ENCODE measurements around the gene NTF4. TPM values are rescaled to one million over a fixed set of nuclear protein-coding genes. Genes with fewer than 3 reads are reported as not detected.
"Not testable (repeated sequence)": the region's sequence is repeated elsewhere in the genome, so short reads cannot be mapped to it uniquely, and the experiment has no call there.

The NTF4 gene
- total RNA-seq, 1 experiment from 2014 or later = 1.7 TPM

DNA sequence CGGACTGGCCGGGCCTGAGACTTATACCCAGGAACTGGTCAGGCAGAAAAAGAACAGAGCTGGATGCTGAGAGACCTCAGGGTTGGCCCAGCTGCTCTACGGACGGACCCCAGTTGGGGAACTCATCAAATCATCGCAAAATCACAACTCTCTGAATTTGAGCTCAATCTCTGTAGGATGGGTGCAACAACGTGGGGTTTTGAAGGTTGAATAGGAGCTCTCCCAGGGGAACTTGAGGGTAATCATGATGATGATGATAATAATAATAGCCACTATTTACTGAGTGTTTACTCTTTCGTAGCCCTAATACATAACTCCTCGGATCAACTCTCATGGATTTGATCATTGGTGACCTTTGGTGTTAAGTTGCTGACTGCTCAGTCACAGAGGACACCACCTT, 34.3 kb downstream of the NTF4 start:
- H3K27me3 ChIP-seq (ENCODE audit: insufficient read depth, low read length); BruUV-seq (replicated peaks); H3K27ac ChIP-seq (ENCODE audit: low read depth, low read length); H2AFZ ChIP-seq (ENCODE audit: low read depth, low read length, poor library complexity, severe bottlenecking); H3K4me1 ChIP-seq (ENCODE audit: control insufficient read depth in 1 of 2, insufficient read depth in 2 of 2, low read length in 2 of 2); H3K36me3 ChIP-seq (ENCODE audit: control insufficient read depth in 1 of 2, insufficient read depth in 2 of 2, low read length in 2 of 2); H3K4me3 ChIP-seq (replicated peaks in 1 of 2; ENCODE audit: low read depth in 1 of 2, low read length in 2 of 2); H3K4me2 ChIP-seq (ENCODE audit: low read length); H4K20me1 ChIP-seq (ENCODE audit: insufficient read depth); DNase-seq (ENCODE audit: low read depth, low spot score); H3K9me2 ChIP-seq (ENCODE audit: insufficient read depth); H3K9me3 ChIP-seq (ENCODE audit: control insufficient read depth in 1 of 2, insufficient read depth in 1 of 2, low read depth in 1 of 2, low read length in 2 of 2); ATAC-seq; CTCF ChIA-PET; POLR2A ChIA-PET; H3K9ac ChIP-seq (ENCODE audit: low read length); H3K79me2 ChIP-seq (ENCODE audit: insufficient read depth, low read length); intact Hi-C loops (cut with micrococcal nuclease); RAD21 ChIA-PET (ENCODE audit: low non-redundant PET in 1 of 2, low total read pairs in 2 of 2, uncharacterized antibody in 2 of 2, unreplicated experiment in 2 of 2): not testable (repeated sequence)

DNA sequence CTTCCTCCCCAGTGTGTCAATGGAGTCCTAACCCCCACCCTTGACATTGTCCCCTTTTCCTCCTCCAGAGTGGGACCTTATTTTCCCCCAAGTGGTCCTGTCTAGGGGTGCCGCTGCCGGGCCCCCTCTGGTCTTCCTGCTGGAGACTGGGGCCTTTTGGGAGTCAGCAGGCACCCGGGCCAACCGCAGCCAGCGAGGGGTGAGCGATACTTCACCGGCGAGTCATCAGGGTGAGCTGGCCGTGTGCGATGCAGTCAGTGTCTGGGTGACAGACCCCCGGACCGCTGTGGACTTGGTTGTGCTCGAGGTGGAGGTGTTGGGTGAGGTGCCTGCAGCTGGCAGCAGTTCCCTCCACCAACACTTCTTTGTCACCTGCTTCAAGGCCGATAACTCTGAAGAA, 34.9 kb downstream of the NTF4 start:
- RAD21 ChIA-PET (ENCODE audit: low non-redundant PET in 1 of 2, low total read pairs in 2 of 2, uncharacterized antibody in 2 of 2, unreplicated experiment in 2 of 2); H3K36me3 ChIP-seq (ENCODE audit: control insufficient read depth in 1 of 2, insufficient read depth in 2 of 2, low read length in 2 of 2); H3K9me3 ChIP-seq (ENCODE audit: control insufficient read depth in 1 of 2, insufficient read depth in 1 of 2, low read depth in 1 of 2, low read length in 2 of 2); H3K9ac ChIP-seq (ENCODE audit: low read length); DNase-seq (ENCODE audit: low read depth, low spot score); intact Hi-C loops (cut with micrococcal nuclease); BruUV-seq (replicated peaks); H3K27ac ChIP-seq (ENCODE audit: low read depth, low read length); H3K4me1 ChIP-seq (ENCODE audit: control insufficient read depth in 1 of 2, insufficient read depth in 2 of 2, low read length in 2 of 2); H3K27me3 ChIP-seq (ENCODE audit: insufficient read depth, low read length); H3K79me2 ChIP-seq (ENCODE audit: insufficient read depth, low read length); H3K9me2 ChIP-seq (ENCODE audit: insufficient read depth); H4K20me1 ChIP-seq (ENCODE audit: insufficient read depth); H2AFZ ChIP-seq (ENCODE audit: low read depth, low read length, poor library complexity, severe bottlenecking); CTCF ChIA-PET; H3K4me3 ChIP-seq (replicated peaks in 1 of 2; ENCODE audit: low read depth in 1 of 2, low read length in 2 of 2); POLR2A ChIA-PET: not testable (repeated sequence)
- H3K4me2 ChIP-seq (ENCODE audit: low read length) = 0 out of 2 replicates have a peak overlapping the region, but pooled peaks have one; percentile 17
- ATAC-seq = peak; percentile 30; the same call in 1 of the 2 replicates

GRCh38 chr19:49028686-49029085, 35.9 kb downstream of the NTF4 start:
- CTCF ChIA-PET = not testable (repeated sequence)

GRCh38 chr19:49025599-49025998, 39.0 kb downstream of the NTF4 start:
- H3K9ac ChIP-seq (ENCODE audit: low read length); intact Hi-C loops (cut with micrococcal nuclease); BruUV-seq (replicated peaks); H3K36me3 ChIP-seq (ENCODE audit: control insufficient read depth in 1 of 2, insufficient read depth in 2 of 2, low read length in 2 of 2); H3K4me3 ChIP-seq (replicated peaks in 1 of 2; ENCODE audit: low read depth in 1 of 2, low read length in 2 of 2); H3K9me2 ChIP-seq (ENCODE audit: insufficient read depth); POLR2A ChIA-PET; H3K4me2 ChIP-seq (ENCODE audit: low read length); DNase-seq (ENCODE audit: low read depth, low spot score); H2AFZ ChIP-seq (ENCODE audit: low read depth, low read length, poor library complexity, severe bottlenecking); H4K20me1 ChIP-seq (ENCODE audit: insufficient read depth); H3K27me3 ChIP-seq (ENCODE audit: insufficient read depth, low read length); H3K79me2 ChIP-seq (ENCODE audit: insufficient read depth, low read length); RAD21 ChIA-PET (ENCODE audit: low non-redundant PET in 1 of 2, low total read pairs in 2 of 2, uncharacterized antibody in 2 of 2, unreplicated experiment in 2 of 2); H3K9me3 ChIP-seq (ENCODE audit: control insufficient read depth in 1 of 2, insufficient read depth in 1 of 2, low read depth in 1 of 2, low read length in 2 of 2); H3K27ac ChIP-seq (ENCODE audit: low read depth, low read length); CTCF ChIA-PET: not testable (repeated sequence)
- peaks cover 17 to 27% of the 10 kb centered on the region in 2 experiments for H3K4me1 ChIP-seq (ENCODE audit: control insufficient read depth in 1 of 2, insufficient read depth in 2 of 2, low read length in 2 of 2)
- ATAC-seq = peak; percentile 38

More at GRCh38 chr19:49028686-49029085, 35.9 kb downstream of the NTF4 start:
- H3K27me3 ChIP-seq (ENCODE audit: insufficient read depth, low read length); H3K4me1 ChIP-seq (ENCODE audit: control insufficient read depth in 1 of 2, insufficient read depth in 2 of 2, low read length in 2 of 2); H3K79me2 ChIP-seq (ENCODE audit: insufficient read depth, low read length); H3K9ac ChIP-seq (ENCODE audit: low read length); H3K9me3 ChIP-seq (ENCODE audit: control insufficient read depth in 1 of 2, insufficient read depth in 1 of 2, low read depth in 1 of 2, low read length in 2 of 2); RAD21 ChIA-PET (ENCODE audit: low non-redundant PET in 1 of 2, low total read pairs in 2 of 2, uncharacterized antibody in 2 of 2, unreplicated experiment in 2 of 2); POLR2A ChIA-PET; intact Hi-C loops (cut with micrococcal nuclease); DNase-seq (ENCODE audit: low read depth, low spot score); ATAC-seq; H3K27ac ChIP-seq (ENCODE audit: low read depth, low read length); H3K4me3 ChIP-seq (replicated peaks in 1 of 2; ENCODE audit: low read depth in 1 of 2, low read length in 2 of 2); H3K4me2 ChIP-seq (ENCODE audit: low read length); H4K20me1 ChIP-seq (ENCODE audit: insufficient read depth); H3K9me2 ChIP-seq (ENCODE audit: insufficient read depth); BruUV-seq (replicated peaks); H3K36me3 ChIP-seq (ENCODE audit: control insufficient read depth in 1 of 2, insufficient read depth in 2 of 2, low read length in 2 of 2); H2AFZ ChIP-seq (ENCODE audit: low read depth, low read length, poor library complexity, severe bottlenecking): not testable (repeated sequence)

DNA sequence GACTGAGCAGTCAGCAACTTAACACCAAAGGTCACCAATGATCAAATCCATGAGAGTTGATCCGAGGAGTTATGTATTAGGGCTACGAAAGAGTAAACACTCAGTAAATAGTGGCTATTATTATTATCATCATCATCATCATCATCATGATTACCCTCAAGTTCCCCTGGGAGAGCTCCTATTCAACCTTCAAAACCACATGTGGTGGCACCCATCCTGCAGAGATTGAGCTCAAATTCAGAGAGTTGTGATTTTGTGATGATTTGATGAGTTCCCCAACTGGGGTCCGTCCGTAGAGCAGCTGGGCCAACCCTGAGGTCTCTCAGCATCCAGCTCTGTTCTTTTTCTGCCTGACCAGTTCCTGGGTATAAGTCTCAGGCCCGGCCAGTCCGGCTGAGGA, 39.5 kb downstream of the NTF4 start:
- H3K27ac ChIP-seq (ENCODE audit: low read depth, low read length); RAD21 ChIA-PET (ENCODE audit: low non-redundant PET in 1 of 2, low total read pairs in 2 of 2, uncharacterized antibody in 2 of 2, unreplicated experiment in 2 of 2); DNase-seq (ENCODE audit: low read depth, low spot score); H2AFZ ChIP-seq (ENCODE audit: low read depth, low read length, poor library complexity, severe bottlenecking); H3K9ac ChIP-seq (ENCODE audit: low read length); BruUV-seq (replicated peaks); ATAC-seq; H3K9me3 ChIP-seq (ENCODE audit: control insufficient read depth in 1 of 2, insufficient read depth in 1 of 2, low read depth in 1 of 2, low read length in 2 of 2); H3K79me2 ChIP-seq (ENCODE audit: insufficient read depth, low read length); H3K4me2 ChIP-seq (ENCODE audit: low read length); H3K4me3 ChIP-seq (replicated peaks in 1 of 2; ENCODE audit: low read depth in 1 of 2, low read length in 2 of 2); intact Hi-C loops (cut with micrococcal nuclease); H3K27me3 ChIP-seq (ENCODE audit: insufficient read depth, low read length); H3K9me2 ChIP-seq (ENCODE audit: insufficient read depth); H4K20me1 ChIP-seq (ENCODE audit: insufficient read depth); POLR2A ChIA-PET; CTCF ChIA-PET; H3K36me3 ChIP-seq (ENCODE audit: control insufficient read depth in 1 of 2, insufficient read depth in 2 of 2, low read length in 2 of 2): not testable (repeated sequence)
- H3K4me1 ChIP-seq (ENCODE audit: control insufficient read depth in 1 of 2, insufficient read depth in 2 of 2, low read length in 2 of 2) = peaks cover 22 to 32% of the 10 kb centered on the region in 2 experiments
